Measurements from ENCODE around the gene SIMC1. TPM values are rescaled to one million over a fixed set of nuclear protein-coding genes. Genes with fewer than 3 reads are reported as not detected.

Gene SIMC1
- total RNA-seq, 2 experiments from 2014 or later = 33.6 to 57.5 TPM

DNA sequence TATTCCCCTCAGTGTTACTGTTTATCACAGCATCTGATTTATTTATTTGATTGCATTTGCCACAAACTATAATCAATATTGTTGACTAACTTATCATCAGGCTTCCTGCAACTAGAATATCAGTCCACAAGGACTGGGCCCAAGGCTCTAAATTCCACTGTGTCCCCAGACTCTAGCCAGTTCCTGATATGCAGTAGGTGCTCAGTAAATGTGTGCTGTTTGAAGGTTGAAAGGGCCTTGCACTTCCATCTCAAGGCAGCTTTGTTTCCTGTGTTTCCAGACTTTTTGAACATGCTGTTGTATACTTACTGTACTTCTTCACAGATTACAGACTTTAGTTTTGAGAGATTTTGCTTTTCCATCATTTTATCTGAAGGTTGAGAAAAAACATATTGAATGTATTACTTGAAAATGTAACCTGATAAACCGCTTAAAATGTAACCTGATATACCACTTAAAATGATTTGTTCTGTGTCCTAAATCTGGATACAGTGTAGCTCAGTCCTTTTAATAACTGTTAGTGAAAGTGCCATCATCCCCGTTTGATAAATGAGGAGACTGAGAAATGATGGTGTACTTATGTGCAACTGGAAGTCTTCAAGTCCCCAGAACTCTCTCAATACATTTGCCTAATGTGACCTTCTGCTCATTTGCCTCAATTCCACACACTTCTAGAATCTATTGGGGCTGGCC is 104.7 kb downstream of the SIMC1 start:
- no peaks in the 10 kb centered on the region for H3K9me2 ChIP-seq (ENCODE audit: insufficient read depth, low read length)
- no peak for TF ChIP-seq EZH2phosphoT487 (IDR thresholded peaks at IDR 0.05; ENCODE audit: borderline replicate concordance, low read depth, low read length)
- TF ChIP-seq, protein P1, sequence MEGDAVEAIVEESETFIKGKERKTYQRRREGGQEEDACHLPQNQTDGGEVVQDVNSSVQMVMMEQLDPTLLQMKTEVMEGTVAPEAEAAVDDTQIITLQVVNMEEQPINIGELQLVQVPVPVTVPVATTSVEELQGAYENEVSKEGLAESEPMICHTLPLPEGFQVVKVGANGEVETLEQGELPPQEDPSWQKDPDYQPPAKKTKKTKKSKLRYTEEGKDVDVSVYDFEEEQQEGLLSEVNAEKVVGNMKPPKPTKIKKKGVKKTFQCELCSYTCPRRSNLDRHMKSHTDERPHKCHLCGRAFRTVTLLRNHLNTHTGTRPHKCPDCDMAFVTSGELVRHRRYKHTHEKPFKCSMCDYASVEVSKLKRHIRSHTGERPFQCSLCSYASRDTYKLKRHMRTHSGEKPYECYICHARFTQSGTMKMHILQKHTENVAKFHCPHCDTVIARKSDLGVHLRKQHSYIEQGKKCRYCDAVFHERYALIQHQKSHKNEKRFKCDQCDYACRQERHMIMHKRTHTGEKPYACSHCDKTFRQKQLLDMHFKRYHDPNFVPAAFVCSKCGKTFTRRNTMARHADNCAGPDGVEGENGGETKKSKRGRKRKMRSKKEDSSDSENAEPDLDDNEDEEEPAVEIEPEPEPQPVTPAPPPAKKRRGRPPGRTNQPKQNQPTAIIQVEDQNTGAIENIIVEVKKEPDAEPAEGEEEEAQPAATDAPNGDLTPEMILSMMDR (conservative IDR thresholded peaks at IDR 0.05; ENCODE audit: low read length) = no peak
- H3K27ac ChIP-seq (ENCODE audit: low read depth, low read length, poor library complexity, severe bottlenecking) = no peak overlapping the region
- H3K9me3 ChIP-seq (ENCODE audit: low read length) = no peaks in the 10 kb centered on the region
- H3K4me1 ChIP-seq (ENCODE audit: insufficient read depth, low read length, poor library complexity, severe bottlenecking) = no peaks in the 10 kb centered on the region
- CTCF ChIA-PET (ENCODE audit: unreplicated experiment) = no interaction called here
- intact Hi-C loops (cut with micrococcal nuclease; ENCODE audit: unreplicated experiment) = no loop called here
- H3K4me2 ChIP-seq (ENCODE audit: low read length) = no peak overlapping the region
- POLR2A ChIA-PET = no interaction called here
- no peak overlapping the region for H2AFZ ChIP-seq (ENCODE audit: low read length)
- H3K4me3 ChIP-seq (ENCODE audit: low read depth, low read length, poor library complexity, severe bottlenecking) = no peak overlapping the region
- no peaks in the 10 kb centered on the region for H4K20me1 ChIP-seq (ENCODE audit: insufficient read depth, low read length)
- no TSS peak for BruUV-seq (replicated peaks)
- peaks cover 52% of the 10 kb centered on the region for H3K36me3 ChIP-seq (ENCODE audit: insufficient read depth, low read length)
- DNase-seq (ENCODE audit: low spot score) = no peak
- H3K79me2 ChIP-seq (ENCODE audit: insufficient read depth, low read depth, low read length) = no peaks in the 10 kb centered on the region

DNA sequence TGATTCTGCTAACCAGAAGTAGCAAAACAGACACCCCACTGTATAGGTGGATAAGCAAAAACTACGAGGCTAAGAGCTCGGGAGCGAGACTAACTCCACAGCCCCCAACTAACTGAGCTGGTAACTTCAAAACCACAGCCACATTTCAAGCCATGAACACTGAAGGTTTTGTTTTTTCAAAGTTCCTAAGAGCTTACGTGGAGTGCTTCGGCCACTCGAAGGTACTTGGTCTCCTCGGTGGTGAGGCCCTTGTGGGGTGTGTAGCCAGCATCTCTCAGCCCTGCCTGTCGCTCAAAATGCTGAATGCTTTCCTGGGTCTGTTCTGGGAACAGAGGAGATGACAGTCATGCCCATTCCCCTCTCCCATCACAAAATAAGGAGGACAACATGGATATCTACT is 112.2 kb downstream of the SIMC1 start:
- POLR2A ChIA-PET = interaction anchor here (0.9 kb wide), 1 partner anchor 15 kb away, joined by 3 read pairs; no protein-coding TSS in a partner anchor

More for the DNA sequence above, 112.2 kb downstream of the SIMC1 start:
- Histone ChIP-seq H4K20me1 (ENCODE audit: insufficient read depth, low read length) (0 out of 2 replicates have a peak, but pooled peaks cover 3% of the 10 kb centered on the region), H3K9me2 (ENCODE audit: insufficient read depth, low read length) (no peaks in the 10 kb centered on the region), H2AFZ (ENCODE audit: low read length) (no peak overlapping the region), H3K36me3 (ENCODE audit: insufficient read depth, low read length) (peaks cover 96% of the 10 kb centered on the region), H3K4me1 (ENCODE audit: insufficient read depth, low read length, poor library complexity, severe bottlenecking) (no peaks in the 10 kb centered on the region), H3K4me2 (ENCODE audit: low read length) (no peak overlapping the region), H3K4me3 (ENCODE audit: low read depth, low read length, poor library complexity, severe bottlenecking) (no peak overlapping the region), H3K79me2 (ENCODE audit: insufficient read depth, low read depth, low read length) (no peaks in the 10 kb centered on the region), H3K9me3 (ENCODE audit: low read length) (no peaks in the 10 kb centered on the region), H3K27ac (ENCODE audit: low read depth, low read length, poor library complexity, severe bottlenecking) (no peak overlapping the region)
- CTCF ChIA-PET (ENCODE audit: unreplicated experiment) = no interaction called here
- BruUV-seq (replicated peaks) = no TSS peak
- intact Hi-C loops (cut with micrococcal nuclease; ENCODE audit: unreplicated experiment) = no loop called here
- DNase-seq (ENCODE audit: low spot score) = no peak
- TF ChIP-seq EZH2phosphoT487 (IDR thresholded peaks at IDR 0.05; ENCODE audit: borderline replicate concordance, low read depth, low read length) = no peak
- TF ChIP-seq, protein P1 (conservative IDR thresholded peaks at IDR 0.05; ENCODE audit: low read length) = no peak
